Psoas muscle (tissue), 8 donors: ENCODE data around the gene LRRC34. TPM values are rescaled to one million over a fixed set of nuclear protein-coding genes. Genes with fewer than 3 reads are reported as not detected.

ENCODE experiments used
- ATAC-seq, 4 donors: fragments of 200-7000 bp; cut with Tn5 transposase; one replicate each; pipeline ENCODE4 v1.9.1; 2020; ENCODE audit warnings: moderate library complexity in 3 of 4, mild to moderate bottlenecking in 2 of 4
- DNase-seq, 2 donors: peaks; one replicate each; pipeline ENCODE4 v3.0.0-alpha.2; 2020
- H3K27ac ChIP-seq: fragments of 200-600 bp; one replicate; pipeline ENCODE4 v1.8.0; 2022
- H3K27me3 ChIP-seq, 3 donors: fragments of 200-600 bp in 1 of 3; one replicate each; pipeline versions ENCODE4 v1.6.1 to v1.8.0; 2013 to 2022; ENCODE audit warnings: low read length in 2 of 3, mild to moderate bottlenecking in 2 of 3, moderate library complexity in 1 of 3; ENCODE audit not compliant: insufficient read depth in 3 of 3
- H3K36me3 ChIP-seq, 2 donors: fragments of 200-600 bp in 1 of 2; one replicate each; pipeline versions ENCODE4 v1.6.1 to v1.8.0; 2013 to 2022; ENCODE audit warnings: low read depth in 1 of 2, mild to moderate bottlenecking in 1 of 2, moderate library complexity in 1 of 2; ENCODE audit not compliant: insufficient read depth in 1 of 2
- H3K4me1 ChIP-seq: fragments of 200-600 bp; one replicate; pipeline ENCODE4 v1.8.0; 2022
- H3K4me3 ChIP-seq: fragments of 200-600 bp; one replicate; pipeline ENCODE4 v1.8.0; 2022; ENCODE audit warnings: mild to moderate bottlenecking
- H3K9me3 ChIP-seq: fragments of 200-600 bp; one replicate; pipeline ENCODE4 v1.8.0; 2022
- CTCF ChIP-seq: fragments of 200-600 bp; IDR thresholded peaks from one replicate; pipeline ENCODE4 v1.8.0; 2022; ENCODE audit warnings: antibody characterized with exemption
- WGBS, 3 donors: extraction: QIAGEN DNeasy Blood & Tissue Kit; methylation state at CpG; one replicate each; pipeline versions ENCODE4 v1.1.6 to v1.1.7; 2013; 5-methylcytosine and 5-hydroxymethylcytosine counted together
- intact Hi-C, 2 donors: fragments of 100-400 bp; cut with DNase I; formaldehyde crosslinking; loops; one replicate each; pipeline versions ENCODE4 v1.11.0 to v1.14.2; 2022
- polyA plus RNA-seq, 3 donors: library from polyadenylated mRNA; stranded (reverse); fragments of 200-250 nt; gene quantifications; one replicate each; pipeline ENCODE4 v1.2.3, GENCODE V29; 2013
- total RNA-seq, 4 donors: library from RNA; stranded (reverse); fragmentation: NEBNext Ultra II Directional in 2 of 4; extraction: Animal tissue kit (Norgen Biotek cat#: 25700) in 2 of 4; gene quantifications; one replicate each; pipeline versions ENCODE4 v1.2.1 to v1.2.4, GENCODE V29; 2021 to 2023
- donor health status: healthy with polysubstance abuse.
- donor health status: DM: no; HTN: no; CAD: no; lungs with moderate emphysema.
- donor health status: Bipolar disorder and iron deficiency.
- donor health status: healthy.
- donor health status: DM: yes; HTN: yes; CAD: no.
- donor health status: DM: no; HTN: no; CAD: no.
- donor health status: DM: no; HTN: no; CAD: no.
- donor health status: DM: yes; HTN: yes; CAD: no.

Gene LRRC34
- total and polyA plus RNA-seq, 7 donors: 0.23 to 1.7 (median 0.40) TPM

GRCh38 chr3:169759256-169759655 lies 53.4 kb downstream of the LRRC34 start:
- Histone ChIP-seq H3K27ac (no peak overlapping the region), H3K27me3 (peaks cover 0 to 8% (median 8%) of the 10 kb centered on the region in 3 donors), H3K9me3 (peaks cover 8% of the 10 kb centered on the region), H3K36me3 (no peaks in the 10 kb centered on the region), H3K4me3 (no peak overlapping the region), H3K4me1 (no peaks in the 10 kb centered on the region)
- no peak for TF ChIP-seq CTCF
- intact Hi-C loops: no loop called here
- ATAC-seq (no peak), DNase-seq (no peak)
- WGBS, 3 donors: 86 to 93% (median 87%) methylated on average over 2 of the region's 2 CpGs

- Histone ChIP-seq H3K9me3 (peaks cover 6% of the 10 kb centered on the region), H3K4me3 (no peak overlapping the region), H3K36me3 (no peaks in the 10 kb centered on the region), H3K27me3 (peaks cover 0 to 10% (median 8%) of the 10 kb centered on the region in 3 donors), H3K4me1 (no peaks in the 10 kb centered on the region), H3K27ac (no peak overlapping the region)
- intact Hi-C loops: no loop called here
- DNase-seq (no peak), ATAC-seq (no peak)
- TF ChIP-seq CTCF: no peak
- 74% methylated on average over 5 of the region's 5 CpGs for WGBS, 3 donors
These were observed 54.2 kb downstream of the LRRC34 start for GRCh38 chr3:169758359-169758994.

- no peak overlapping the region for H3K4me3 ChIP-seq
- 76 to 82% (median 81%) methylated on average over 2 of the region's 2 CpGs for WGBS, 3 donors
- DNase-seq (no peak), ATAC-seq (no peak)
- H3K4me1 ChIP-seq: no peaks in the 10 kb centered on the region
- H3K9me3 ChIP-seq: no peaks in the 10 kb centered on the region
- intact Hi-C loops: no loop called here
- no peak for TF ChIP-seq CTCF
- no peak overlapping the region for H3K27ac ChIP-seq
- no peaks in the 10 kb centered on the region for H3K36me3 ChIP-seq
- peaks cover 0 to 27% (median 11%) of the 10 kb centered on the region in 3 donors for H3K27me3 ChIP-seq
These were observed 57.2 kb downstream of the LRRC34 start for GRCh38 chr3:169755488-169755887.

- Histone ChIP-seq H3K27me3 (peaks cover 0 to 35% (median 11%) of the 10 kb centered on the region in 3 donors), H3K27ac (no peak overlapping the region), H3K4me3 (no peak overlapping the region), H3K9me3 (no peaks in the 10 kb centered on the region), H3K36me3 (no peaks in the 10 kb centered on the region), H3K4me1 (no peaks in the 10 kb centered on the region)
- DNase-seq (no peak), ATAC-seq (no peak)
- no peak for TF ChIP-seq CTCF
- intact Hi-C loops: no loop called here
- WGBS, 3 donors: 79 to 90% (median 81%) methylated on average over 3 of the region's 3 CpGs
These were observed 58.0 kb downstream of the LRRC34 start for GRCh38 chr3:169754711-169755110.

- Histone ChIP-seq H3K4me3 (no peak overlapping the region), H3K27ac (no peak overlapping the region), H3K9me3 (no peaks in the 10 kb centered on the region), H3K27me3 (peaks cover 0 to 55% (median 7%) of the 10 kb centered on the region in 3 donors), H3K36me3 (no peaks in the 10 kb centered on the region), H3K4me1 (no peaks in the 10 kb centered on the region)
- no peak for DNase-seq
- TF ChIP-seq CTCF: no peak
- WGBS, 3 donors: 84 to 90% (median 90%) methylated on average over 2 of the region's 2 CpGs
- intact Hi-C loops: no loop called here
- no peak for ATAC-seq
These were observed 60.8 kb downstream of the LRRC34 start for GRCh38 chr3:169751875-169752274.
